Endothelial cell of umbilical vein (primary cell): ENCODE results near the gene CAP2. TPM values are rescaled to one million over a fixed set of nuclear protein-coding genes. Genes with fewer than 3 reads are reported as not detected.

ENCODE experiments used
- BruUV-seq: library from RNA; stranded (reverse); fragments of 400-500 nt; replicated peaks from 2 replicates; lab custom pipeline; 2021; lab: Mats Ljungman, UMichigan
- CTCF ChIA-PET: fragments of 300-600, 350-600 bp; sonication (Branson Sonifier 250); formaldehyde crosslinking; loops from one replicate; lab custom pipeline; 2021; ENCODE audit warnings: antibody characterized with exemption, inconsistent platforms; lab: Charles Lee
- POLR2A ChIA-PET: fragments of 300-600, 350-600 bp; sonication (Branson Sonifier 250); formaldehyde crosslinking; loops from one replicate; lab custom pipeline; 2021; ENCODE audit warnings: antibody characterized with exemption, inconsistent platforms; lab: Charles Lee
- DNase-seq: peaks from one replicate; pipeline ENCODE4 v3.0.0-alpha.2; 2011; ENCODE audit warnings: low read depth, low spot score
- FAIRE-seq: peaks from 2 replicates; lab custom pipeline; 2011; peaks lifted over from hg19 to GRCh38; lab: Jason Lieb, UNC
- H2AFZ ChIP-seq: 2 replicates; pipeline ENCODE4 v1.6.0; 2012; ENCODE audit warnings: low read depth, low read length, control low read depth, inconsistent platforms
- H3K27ac ChIP-seq: 2 replicates; pipeline ENCODE4 v1.5.1; 2011; ENCODE audit warnings: low read depth, mild to moderate bottlenecking, control low read depth, low read length, moderate library complexity; ENCODE audit not compliant: insufficient read depth
- H3K27me3 ChIP-seq, 2 experiments: 2 replicates each; pipeline versions ENCODE4 v1.6.0 to v1.6.1; 2011; ENCODE audit warnings: low read length in 2 of 2, mixed read lengths in 1 of 2; ENCODE audit not compliant: control insufficient read depth in 2 of 2, insufficient read depth in 2 of 2
- H3K36me3 ChIP-seq, 2 experiments: 2 replicates in 1 of 2; 3 replicates in 1 of 2; pipeline ENCODE4 v1.5.1; 2011; ENCODE audit warnings: low read length in 2 of 2, mild to moderate bottlenecking in 1 of 2, moderate library complexity in 1 of 2; ENCODE audit not compliant: control insufficient read depth in 2 of 2, insufficient read depth in 2 of 2; ENCODE audit errors: extremely low read depth in 1 of 2
- H3K4me1 ChIP-seq: 3 replicates; pipeline ENCODE4 v1.5.1; 2011; ENCODE audit warnings: mild to moderate bottlenecking, low read length; ENCODE audit not compliant: control insufficient read depth, insufficient read depth; ENCODE audit errors: extremely low read depth
- H3K4me2 ChIP-seq: 2 replicates; pipeline ENCODE4 v1.6.1; 2011; ENCODE audit warnings: low read length, control low read depth, mixed read lengths; ENCODE audit not compliant: insufficient read depth
- H3K4me3 ChIP-seq, 3 experiments: fragments of 200-600 bp in 1 of 3; sonication (generic), shearing (Covaris generic) in 1 of 3; replicated peaks in 1 of 3; 2 replicates each; pipeline ENCODE4 v1.5.1; 2011 to 2016; ENCODE audit warnings: control low read depth in 3 of 3, low read length in 3 of 3, mild to moderate bottlenecking in 2 of 3, inconsistent platforms in 1 of 3, low read depth in 1 of 3, moderate library complexity in 1 of 3; ENCODE audit not compliant: insufficient read depth in 1 of 3
- H3K79me2 ChIP-seq: 2 replicates; pipeline ENCODE4 v1.6.0; 2012; ENCODE audit warnings: low read length, inconsistent platforms; ENCODE audit not compliant: control insufficient read depth, insufficient read depth
- H3K9ac ChIP-seq: replicated peaks from 2 replicates; pipeline ENCODE3; 2011; ENCODE audit warnings: low read length, control low read depth; ENCODE audit not compliant: insufficient read depth; ENCODE audit errors: extremely low read depth
- H3K9me1 ChIP-seq: replicated peaks from 3 replicates; pipeline ENCODE4 v1.6.0; 2011; ENCODE audit warnings: mild to moderate bottlenecking, low read length; ENCODE audit not compliant: control insufficient read depth, insufficient read depth; ENCODE audit errors: extremely low read depth
- H3K9me3 ChIP-seq: replicated peaks from 2 replicates; pipeline ENCODE4 v1.5.1; 2012; ENCODE audit warnings: low read length, inconsistent platforms; ENCODE audit not compliant: control insufficient read depth, insufficient read depth
- H4K20me1 ChIP-seq: replicated peaks from 2 replicates; pipeline ENCODE3; 2011; ENCODE audit warnings: mild to moderate bottlenecking, low read length; ENCODE audit not compliant: control insufficient read depth, insufficient read depth; ENCODE audit errors: extremely low read depth
- CTCF ChIP-seq, 2 donors: IDR thresholded peaks; 1 replicate in 1 of 2; 2 replicates in 1 of 2; pipeline ENCODE4 v1.5.1; 2011; ENCODE audit warnings: low read length in 2 of 2, mild to moderate bottlenecking in 2 of 2, moderate library complexity in 2 of 2, control low read depth in 1 of 2, inconsistent platforms in 1 of 2, low read depth in 1 of 2; ENCODE audit not compliant: insufficient read depth in 1 of 2; ENCODE audit errors: extremely low read depth in 1 of 2
- EZH2 ChIP-seq: IDR thresholded peaks from 2 replicates; pipeline ENCODE4 v1.6.1; 2012; ENCODE audit warnings: borderline replicate concordance, low read depth, mild to moderate bottlenecking, moderate library complexity, low read length, inconsistent platforms; ENCODE audit not compliant: severe bottlenecking
- FOS ChIP-seq: IDR thresholded peaks from 2 replicates; pipeline ENCODE4 v1.6.1; 2011; ENCODE audit warnings: mild to moderate bottlenecking, low read length, moderate library complexity, borderline replicate concordance; ENCODE audit not compliant: insufficient read depth
- GATA2 ChIP-seq: IDR thresholded peaks from 2 replicates; pipeline ENCODE4 v1.7.0; 2011; ENCODE audit warnings: low read depth, mild to moderate bottlenecking, moderate library complexity, mixed read lengths, low read length; ENCODE audit not compliant: insufficient read length, insufficient read depth
- JUN ChIP-seq: IDR thresholded peaks from 2 replicates; pipeline ENCODE4 v1.6.1; 2011; ENCODE audit warnings: borderline replicate concordance, low read depth; ENCODE audit not compliant: insufficient read length, insufficient read depth
- MAX ChIP-seq: IDR thresholded peaks from 2 replicates; pipeline ENCODE4 v1.6.1; 2011; ENCODE audit not compliant: insufficient read depth, insufficient read length
- MYC ChIP-seq: IDR thresholded peaks from one replicate; pipeline ENCODE4 v1.6.1; 2011; ENCODE audit warnings: mild to moderate bottlenecking, low read depth, low read length
- POLR2A ChIP-seq: IDR thresholded peaks from 2 replicates; pipeline ENCODE4 v1.6.1; 2012; ENCODE audit warnings: low read depth, mild to moderate bottlenecking, control low read depth, low read length
- POLR2AphosphoS5 ChIP-seq: IDR thresholded peaks from 2 replicates; pipeline ENCODE4 v1.6.1; 2012; ENCODE audit warnings: low read depth, mild to moderate bottlenecking, control low read depth, low read length, moderate library complexity; ENCODE audit not compliant: insufficient read depth
- dilution Hi-C: fragments of 300-500 bp; cut with MboI; formaldehyde crosslinking; loops from one replicate; pipeline ENCODE4 v1.15.0; 2019; ENCODE audit warnings: low sequenced_read_pairs; ENCODE audit not compliant: extremely low pct_ligation_motif_present
- intact Hi-C: fragments of 100-400 bp; cut with micrococcal nuclease; formaldehyde crosslinking; loops from one replicate; pipeline ENCODE4 v1.10.0; 2022
- polyA plus RNA-seq, 4 experiments: library from polyadenylated mRNA; depleted of rRNA in 3 of 4; stranded (reverse) in 3 of 4; unstranded in 1 of 4; fragments of >200 nt; gene quantifications; 2 replicates each; pipeline versions ENCODE4 v1.2.1 to v1.2.3, GENCODE V29; 2011 to 2012; ENCODE audit warnings: missing spikeins in 1 of 4
- total RNA-seq: library from RNA; stranded (reverse); gene quantifications from 2 replicates; pipeline ENCODE4 v1.2.3, GENCODE V29; 2021

CAP2 gene
- total and polyA plus RNA-seq, 2 donors (not counting 3 experiments of a cell fraction or from before 2014, with no cell fraction given), result 12.2 to 21.3 TPM

GRCh38 chr6:17574866-17575560, 181.6 kb downstream of the CAP2 start:
- TF ChIP-seq POLR2AphosphoS5 (no peak), FOS (no peak), CTCF (IDR thresholded peaks at IDR 0.05; ENCODE audit: extremely low read depth in 1 of 2, insufficient read depth in 1 of 2, low read depth in 1 of 2, low read length in 2 of 2) (no peak), MAX (no peak), GATA2 (no peak), EZH2 (no peak), POLR2A (no peak), JUN (no peak), MYC (no peak)
- CTCF ChIA-PET, result interaction anchor here (1.2 kb wide), 1 partner anchor 9 kb away, joined by 4 read pairs; no protein-coding TSS in a partner anchor
- Histone ChIP-seq H4K20me1 (no peaks in the 10 kb centered on the region), H3K4me1 (no peaks in the 10 kb centered on the region), H3K4me2 (no peak overlapping the region), H3K36me3 (no peaks in the 10 kb centered on the region), H3K9me1 (no peaks in the 10 kb centered on the region), H2AFZ (no peak overlapping the region), H3K4me3 (no peak overlapping the region), H3K79me2 (no peaks in the 10 kb centered on the region), H3K27ac (no peak overlapping the region), H3K9ac (no peak overlapping the region), H3K27me3 (peaks cover 3 to 9% of the 10 kb centered on the region in 2 experiments), H3K9me3 (no peaks in the 10 kb centered on the region)
- POLR2A ChIA-PET, result no interaction called here
- DNase-seq (no peak), FAIRE-seq (no peak)
- intact Hi-C loops (no loop called here), dilution Hi-C loops (no loop called here)
- BruUV-seq, result no TSS peak
